Mucosa of gallbladder (tissue), 1 donor: Measurements from ENCODE around the gene MAGI1. TPM values are rescaled to one million over a fixed set of nuclear protein-coding genes. Genes with fewer than 3 reads are reported as not detected.

Source experiments
- DNase-seq: peaks from one replicate; pipeline ENCODE4 v3.0.0-alpha.2; 2020; ENCODE audit warnings: low spot score
- total RNA-seq: library from RNA; stranded (reverse); gene quantifications from one replicate; pipeline ENCODE4 v1.2.1, GENCODE V29; 2021
- donor health status: DM: no; HTN: no; CAD: no.

The MAGI1 gene
- total RNA-seq, 1 donor from 2014 or later = 87.4 TPM

- DNase-seq = no peak
These were observed 24.1 kb downstream of the MAGI1 start for GRCh38 chr3:66014651-66015050.

GRCh38 chr3:66014056-66014455 is 24.7 kb downstream of the MAGI1 start:
- DNase-seq = no peak

GRCh38 chr3:66012711-66013110 is 26.0 kb downstream of the MAGI1 start:
- no peak for DNase-seq

GRCh38 chr3:66010739-66011655 is 27.7 kb downstream of the MAGI1 start:
- no peak for DNase-seq

- no peak for DNase-seq
These were observed 28.4 kb downstream of the MAGI1 start for GRCh38 chr3:66010348-66010738.

- DNase-seq = no peak
These were observed 34.5 kb downstream of the MAGI1 start for GRCh38 chr3:66004244-66004643.

GRCh38 chr3:66001626-66002025 is 37.1 kb downstream of the MAGI1 start:
- DNase-seq = no peak

- DNase-seq = no peak
These were observed 38.2 kb downstream of the MAGI1 start for GRCh38 chr3:66000506-66000905.

GRCh38 chr3:65999606-66000005 is 39.1 kb downstream of the MAGI1 start:
- DNase-seq = no peak

- DNase-seq = peak; percentile 14
These were observed 42.1 kb downstream of the MAGI1 start for GRCh38 chr3:65996589-65996988.

- no peak for DNase-seq
These were observed 43.2 kb downstream of the MAGI1 start for GRCh38 chr3:65995515-65995914.

- DNase-seq = no peak
These were observed 43.7 kb downstream of the MAGI1 start for GRCh38 chr3:65995030-65995429.

GRCh38 chr3:65993134-65993900 is 45.4 kb downstream of the MAGI1 start:
- no peak for DNase-seq

GRCh38 chr3:65992106-65992505 is 46.6 kb downstream of the MAGI1 start:
- no peak for DNase-seq

- no peak for DNase-seq
These were observed 50.1 kb downstream of the MAGI1 start for GRCh38 chr3:65988411-65989180.

GRCh38 chr3:65986285-65986684 is 52.4 kb downstream of the MAGI1 start:
- DNase-seq = no peak

GRCh38 chr3:65984975-65985374 is 53.7 kb downstream of the MAGI1 start:
- no peak for DNase-seq

GRCh38 chr3:65983100-65983499 is 55.6 kb downstream of the MAGI1 start:
- no peak for DNase-seq

- no peak for DNase-seq
These were observed 59.0 kb downstream of the MAGI1 start for GRCh38 chr3:65979731-65980130.

GRCh38 chr3:65979162-65979561 is 59.6 kb downstream of the MAGI1 start:
- peak; percentile 41 for DNase-seq

- no peak for DNase-seq
These were observed 60.6 kb downstream of the MAGI1 start for GRCh38 chr3:65978116-65978515.

GRCh38 chr3:65975032-65975431 is 63.7 kb downstream of the MAGI1 start:
- no peak for DNase-seq
